WTC11 (cell line): ENCODE data around the gene XDH.

ENCODE experiments used
- CREB1 ChIP-seq: sonication (generic); formaldehyde crosslinking; IDR thresholded peaks from 2 replicates; pipeline ENCODE4 v1.8.0; 2023; ENCODE audit warnings: mild to moderate bottlenecking, missing genetic modification reagents
- ESRRA ChIP-seq: sonication (generic); formaldehyde crosslinking; IDR thresholded peaks from 2 replicates; pipeline ENCODE4 v1.8.1; 2022; ENCODE audit warnings: mild to moderate bottlenecking, missing genetic modification reagents, borderline replicate concordance
- HMGXB4 ChIP-seq: sonication (generic); formaldehyde crosslinking; IDR thresholded peaks from 2 replicates; pipeline ENCODE4 v1.8.1; 2023; ENCODE audit warnings: mild to moderate bottlenecking, moderate library complexity, missing genetic modification reagents

- TF ChIP-seq CREB1 (CRISPR knock-in tag) (no peak), ESRRA (CRISPR knock-in tag) (no peak), HMGXB4 (CRISPR knock-in tag) (no peak)
Observed at GRCh38 chr2:31299547-31299946, 115.0 kb downstream of the XDH start.
